PFSK-1 (cell line): Measurements from ENCODE around the gene SQSTM1.
A peak's percentile ranks its signal among the peaks of the same experiment; 100 is the strongest.

ENCODE experiments used
- FOXP2 ChIP-seq: optimal IDR thresholded peaks from 2 replicates; pipeline ENCODE3; 2011; ENCODE audit warnings: borderline replicate concordance, control low read depth, inconsistent platforms; ENCODE audit not compliant: insufficient read depth; ENCODE audit errors: extremely low read length, extremely low read depth
- POLR2AphosphoS5 ChIP-seq: IDR thresholded peaks from 2 replicates; pipeline ENCODE4 v1.6.1; 2012; ENCODE audit warnings: low read depth, mild to moderate bottlenecking, control low read depth, low read length, moderate library complexity
- SIN3A ChIP-seq: IDR thresholded peaks from 2 replicates; pipeline ENCODE4 v1.6.1; 2012; ENCODE audit warnings: mild to moderate bottlenecking, low read length, moderate library complexity, borderline replicate concordance; ENCODE audit not compliant: insufficient read depth
- TAF1 ChIP-seq: IDR thresholded peaks from 2 replicates; pipeline ENCODE4 v1.6.1; 2012; ENCODE audit warnings: low read length, control low read depth, borderline replicate concordance; ENCODE audit not compliant: insufficient read depth
- TF ChIP-seq, protein P1 (sequence below), 2 experiments: IDR thresholded peaks; 2 replicates each; pipeline versions ENCODE4 v1.6.1 to v1.8.0; 2011 to 2012; ENCODE audit warnings: low read depth in 2 of 2, low read length in 2 of 2, control low read depth in 1 of 2, inconsistent platforms in 1 of 2, mild to moderate bottlenecking in 1 of 2, moderate library complexity in 1 of 2; ENCODE audit not compliant: insufficient read depth in 1 of 2

Gene SQSTM1

DNA sequence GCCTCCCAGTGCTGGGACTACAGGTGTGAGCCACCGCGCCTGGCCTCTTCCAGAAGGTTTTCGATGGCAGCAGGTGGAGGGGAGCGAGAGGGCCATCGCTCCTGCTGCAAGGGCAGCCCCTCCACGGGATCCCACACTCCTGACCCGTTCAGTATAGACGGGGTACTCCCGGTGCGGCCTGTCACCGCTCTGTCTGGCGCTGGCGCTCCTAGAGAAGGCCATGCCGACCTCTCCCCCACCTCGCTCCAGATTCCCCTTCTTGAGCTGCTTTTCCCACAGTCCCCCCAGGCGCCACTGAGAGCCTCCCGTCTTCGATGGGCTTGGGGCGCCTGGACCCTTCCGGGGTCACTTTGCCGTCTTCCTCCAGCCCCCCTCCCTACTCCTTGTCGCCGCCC lies 4.3 kb upstream of the SQSTM1 start:
- TF ChIP-seq POLR2AphosphoS5 (no peak), FOXP2 (no peak), SIN3A (no peak), TAF1 (no peak)
- TF ChIP-seq, protein P1, sequence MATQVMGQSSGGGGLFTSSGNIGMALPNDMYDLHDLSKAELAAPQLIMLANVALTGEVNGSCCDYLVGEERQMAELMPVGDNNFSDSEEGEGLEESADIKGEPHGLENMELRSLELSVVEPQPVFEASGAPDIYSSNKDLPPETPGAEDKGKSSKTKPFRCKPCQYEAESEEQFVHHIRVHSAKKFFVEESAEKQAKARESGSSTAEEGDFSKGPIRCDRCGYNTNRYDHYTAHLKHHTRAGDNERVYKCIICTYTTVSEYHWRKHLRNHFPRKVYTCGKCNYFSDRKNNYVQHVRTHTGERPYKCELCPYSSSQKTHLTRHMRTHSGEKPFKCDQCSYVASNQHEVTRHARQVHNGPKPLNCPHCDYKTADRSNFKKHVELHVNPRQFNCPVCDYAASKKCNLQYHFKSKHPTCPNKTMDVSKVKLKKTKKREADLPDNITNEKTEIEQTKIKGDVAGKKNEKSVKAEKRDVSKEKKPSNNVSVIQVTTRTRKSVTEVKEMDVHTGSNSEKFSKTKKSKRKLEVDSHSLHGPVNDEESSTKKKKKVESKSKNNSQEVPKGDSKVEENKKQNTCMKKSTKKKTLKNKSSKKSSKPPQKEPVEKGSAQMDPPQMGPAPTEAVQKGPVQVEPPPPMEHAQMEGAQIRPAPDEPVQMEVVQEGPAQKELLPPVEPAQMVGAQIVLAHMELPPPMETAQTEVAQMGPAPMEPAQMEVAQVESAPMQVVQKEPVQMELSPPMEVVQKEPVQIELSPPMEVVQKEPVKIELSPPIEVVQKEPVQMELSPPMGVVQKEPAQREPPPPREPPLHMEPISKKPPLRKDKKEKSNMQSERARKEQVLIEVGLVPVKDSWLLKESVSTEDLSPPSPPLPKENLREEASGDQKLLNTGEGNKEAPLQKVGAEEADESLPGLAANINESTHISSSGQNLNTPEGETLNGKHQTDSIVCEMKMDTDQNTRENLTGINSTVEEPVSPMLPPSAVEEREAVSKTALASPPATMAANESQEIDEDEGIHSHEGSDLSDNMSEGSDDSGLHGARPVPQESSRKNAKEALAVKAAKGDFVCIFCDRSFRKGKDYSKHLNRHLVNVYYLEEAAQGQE (IDR thresholded peaks at IDR 0.05; ENCODE audit: insufficient read depth in 1 of 2, low read depth in 2 of 2, low read length in 2 of 2): no peak

DNA sequence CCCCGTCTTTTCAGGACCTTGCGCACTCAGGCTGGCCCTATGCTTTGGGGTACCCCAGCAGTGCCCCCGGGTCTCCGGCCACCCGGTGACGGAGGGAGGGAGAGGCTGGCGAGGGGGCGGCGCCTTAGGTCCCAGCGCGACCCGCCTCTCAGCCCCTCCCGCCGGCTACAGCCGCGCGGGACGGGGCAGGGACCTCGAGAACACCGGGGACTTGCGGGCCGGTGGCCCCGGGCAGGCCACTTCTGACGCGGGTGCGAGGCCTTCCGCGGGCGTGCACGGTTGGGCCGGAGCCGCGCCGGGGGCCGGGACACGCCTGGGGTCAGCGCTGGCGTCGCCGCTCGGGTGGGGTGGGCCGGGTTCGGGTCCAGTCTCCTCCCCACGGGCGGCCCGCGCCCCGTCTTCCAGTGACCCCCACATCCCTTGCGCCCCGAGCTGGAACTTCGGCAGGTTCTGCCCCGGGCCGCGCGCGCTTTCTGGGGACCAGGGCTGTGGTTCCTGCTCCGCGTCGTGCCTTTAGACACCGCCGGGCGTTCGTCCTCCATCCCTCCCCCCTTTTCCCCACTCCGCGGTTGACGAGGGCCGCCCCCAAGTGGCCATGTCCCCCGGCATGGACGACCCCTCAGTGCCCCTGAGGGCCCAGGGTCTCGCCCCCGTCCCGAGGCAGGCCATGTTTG lies 3.8 kb upstream of the SQSTM1 start:
- no peak for TF ChIP-seq FOXP2
- TF ChIP-seq TAF1: no peak
- TF ChIP-seq POLR2AphosphoS5: no peak
- TF ChIP-seq, protein P1 (IDR thresholded peaks at IDR 0.05; ENCODE audit: insufficient read depth in 1 of 2, low read depth in 2 of 2, low read length in 2 of 2): no peak
- TF ChIP-seq SIN3A: no peak

DNA sequence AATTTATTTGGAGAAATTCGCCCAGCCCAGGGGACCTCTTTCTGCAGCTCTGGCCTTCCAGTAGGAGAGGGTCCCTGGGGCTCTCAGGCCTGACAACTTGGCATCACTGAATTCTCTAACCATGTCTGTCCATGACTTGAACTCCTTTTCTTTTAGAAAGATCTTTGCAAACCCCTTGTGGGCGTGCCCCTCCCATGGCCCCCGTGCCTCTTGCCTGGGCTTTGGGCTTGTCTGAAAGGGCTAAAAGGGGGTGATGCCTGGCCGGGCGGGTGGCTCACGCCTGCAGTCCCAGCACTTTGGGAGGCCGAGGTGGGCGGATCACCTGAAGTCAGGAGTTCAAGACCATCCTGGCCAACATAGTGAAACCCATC lies 3.2 kb upstream of the SQSTM1 start:
- no peak for TF ChIP-seq POLR2AphosphoS5
- no peak for TF ChIP-seq FOXP2
- TF ChIP-seq TAF1: no peak
- TF ChIP-seq, protein P1 (IDR thresholded peaks at IDR 0.05; ENCODE audit: insufficient read depth in 1 of 2, low read depth in 2 of 2, low read length in 2 of 2): no peak
- no peak for TF ChIP-seq SIN3A

DNA sequence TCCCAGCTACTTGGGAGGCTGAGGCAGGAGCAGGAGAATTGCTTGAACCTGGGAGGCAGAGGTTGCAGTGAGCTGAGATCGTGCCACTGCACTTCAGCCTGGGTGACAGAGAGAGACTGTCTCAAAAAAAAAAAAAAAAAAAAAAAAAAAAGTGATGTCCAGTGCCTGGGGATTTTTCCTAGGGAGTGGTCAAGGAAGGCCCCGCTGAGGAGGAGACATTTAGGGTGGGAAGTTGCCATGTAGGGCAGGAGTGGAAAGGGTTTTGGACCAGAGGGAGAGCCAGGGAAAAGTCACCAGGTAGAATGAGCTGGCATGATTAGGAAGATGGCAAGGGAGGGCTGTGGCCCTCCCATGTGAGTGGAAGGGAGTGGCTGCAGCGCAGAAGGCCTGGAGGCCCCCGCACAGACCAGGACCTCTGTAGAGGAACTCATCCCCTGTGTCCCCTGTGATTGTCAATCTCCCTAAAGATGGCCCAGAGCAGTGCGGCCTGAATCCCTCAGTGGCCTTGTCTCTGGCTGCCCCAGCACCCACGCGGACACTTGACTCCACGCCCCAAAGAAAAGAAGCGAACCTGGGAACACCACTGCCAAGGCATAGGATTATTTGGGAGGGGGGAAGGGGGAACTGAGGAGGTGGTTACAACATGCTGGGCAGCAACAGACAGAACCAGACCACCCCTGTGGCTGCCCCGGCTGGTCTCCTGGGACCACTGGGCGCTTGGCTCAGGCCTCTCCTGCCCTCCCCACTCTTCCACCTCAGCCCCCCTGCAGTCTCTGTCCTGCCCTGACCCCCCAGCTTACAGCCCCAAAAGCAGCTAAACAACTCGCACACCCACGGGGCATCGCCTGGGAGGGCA lies 2.6 kb upstream of the SQSTM1 start:
- TF ChIP-seq POLR2AphosphoS5 (no peak), SIN3A (no peak), TAF1 (no peak), FOXP2 (no peak)
- TF ChIP-seq, protein P1 (IDR thresholded peaks at IDR 0.05; ENCODE audit: insufficient read depth in 1 of 2, low read depth in 2 of 2, low read length in 2 of 2): no peak

DNA sequence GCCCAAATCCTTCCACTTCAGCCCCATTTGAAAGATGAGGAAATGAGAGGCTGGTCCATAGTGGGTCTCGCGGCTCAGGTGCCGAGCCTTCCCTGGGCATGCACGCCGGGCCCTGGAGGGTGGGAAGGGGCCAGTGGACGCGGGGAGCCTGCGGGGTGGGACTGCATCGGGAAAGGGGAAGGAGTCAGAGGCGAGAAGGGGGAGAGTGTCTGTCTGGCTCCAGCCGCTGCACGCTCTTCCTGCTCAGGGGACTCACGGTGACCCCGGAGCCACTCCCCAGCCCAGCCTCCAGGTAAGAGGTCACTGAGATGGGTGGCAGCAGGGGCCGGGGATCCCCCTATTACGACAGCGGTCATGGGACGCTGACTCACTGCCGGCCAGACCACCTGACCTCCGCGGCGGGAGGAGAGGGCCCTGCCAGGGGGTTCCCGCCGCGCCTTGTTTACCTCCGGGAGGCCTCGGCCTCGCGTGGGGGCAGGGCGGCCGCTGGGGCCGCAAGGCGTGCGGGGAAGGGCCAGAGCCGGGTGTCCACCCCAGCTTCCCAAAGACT lies 1.9 kb upstream of the SQSTM1 start:
- no peak for TF ChIP-seq FOXP2
- TF ChIP-seq SIN3A: no peak
- peak; percentile 46; the same call in 1 of the 2 replicates for TF ChIP-seq POLR2AphosphoS5
- TF ChIP-seq, protein P1 (IDR thresholded peaks at IDR 0.05; ENCODE audit: insufficient read depth in 1 of 2, low read depth in 2 of 2, low read length in 2 of 2): 0 out of 4 replicates have a peak, but pooled peaks of 1 of the 2 experiments have one; percentile 19
- TF ChIP-seq TAF1: no peak
